Measurements from ENCODE around the gene SMIM20.
A peak's percentile ranks its signal among the peaks of the same experiment; 100 is the strongest.
"Not testable (repeated sequence)": the region's sequence is repeated elsewhere in the genome, so short reads cannot be mapped to it uniquely, and the experiment has no call there.

Gene SMIM20

GRCh38 chr4:25896776-25897539 is 17.1 kb upstream of the SMIM20 start:
- Histone ChIP-seq H3K4me3 (ENCODE audit: low read depth in 1 of 2, low read length in 2 of 2) (no peak overlapping the region), H3K27ac (ENCODE audit: low read length) (no peak overlapping the region), H3K27me3 (ENCODE audit: low read depth, low read length) (no peaks in the 10 kb centered on the region), H3K4me1 (ENCODE audit: control insufficient read depth in 1 of 2, insufficient read depth in 2 of 2, low read length in 2 of 2) (no peaks in the 10 kb centered on the region), H3K36me3 (ENCODE audit: control insufficient read depth in 1 of 2, insufficient read depth in 2 of 2, low read length in 2 of 2) (no peaks in the 10 kb centered on the region), H3K9me3 (ENCODE audit: control insufficient read depth in 1 of 2, low read length in 2 of 2) (no peaks in the 10 kb centered on the region)

- no peaks in the 10 kb centered on the region for H3K27me3 ChIP-seq (ENCODE audit: low read depth, low read length)
- no peaks in the 10 kb centered on the region for H3K9me3 ChIP-seq (ENCODE audit: control insufficient read depth in 1 of 2, low read length in 2 of 2)
- H3K4me3 ChIP-seq (ENCODE audit: low read depth in 1 of 2, low read length in 2 of 2), result no peak overlapping the region
- H3K27ac ChIP-seq (ENCODE audit: low read length), result no peak overlapping the region
- no peaks in the 10 kb centered on the region for H3K4me1 ChIP-seq (ENCODE audit: control insufficient read depth in 1 of 2, insufficient read depth in 2 of 2, low read length in 2 of 2)
- no peaks in the 10 kb centered on the region for H3K36me3 ChIP-seq (ENCODE audit: control insufficient read depth in 1 of 2, insufficient read depth in 2 of 2, low read length in 2 of 2)
Observed at GRCh38 chr4:25900310-25900709, 13.7 kb upstream of the SMIM20 start.

- H3K4me1 ChIP-seq (ENCODE audit: control insufficient read depth in 1 of 2, insufficient read depth in 2 of 2, low read length in 2 of 2), result no peaks in the 10 kb centered on the region
- H3K9me3 ChIP-seq (ENCODE audit: control insufficient read depth in 1 of 2, low read length in 2 of 2), result no peaks in the 10 kb centered on the region
- no peaks in the 10 kb centered on the region for H3K36me3 ChIP-seq (ENCODE audit: control insufficient read depth in 1 of 2, insufficient read depth in 2 of 2, low read length in 2 of 2)
- H3K27ac ChIP-seq (ENCODE audit: low read length), result no peak overlapping the region
- H3K27me3 ChIP-seq (ENCODE audit: low read depth, low read length), result no peaks in the 10 kb centered on the region
- no peak overlapping the region for H3K4me3 ChIP-seq (ENCODE audit: low read depth in 1 of 2, low read length in 2 of 2)
Observed at GRCh38 chr4:25901030-25901430, 13.0 kb upstream of the SMIM20 start.

- Histone ChIP-seq H3K36me3 (ENCODE audit: control insufficient read depth in 1 of 2, insufficient read depth in 2 of 2, low read length in 2 of 2) (no peaks in the 10 kb centered on the region), H3K27ac (ENCODE audit: low read length) (no peak overlapping the region), H3K4me3 (ENCODE audit: low read depth in 1 of 2, low read length in 2 of 2) (no peak overlapping the region), H3K27me3 (ENCODE audit: low read depth, low read length) (no peaks in the 10 kb centered on the region), H3K9me3 (ENCODE audit: control insufficient read depth in 1 of 2, low read length in 2 of 2) (no peaks in the 10 kb centered on the region), H3K4me1 (ENCODE audit: control insufficient read depth in 1 of 2, insufficient read depth in 2 of 2, low read length in 2 of 2) (no peaks in the 10 kb centered on the region)
Observed at GRCh38 chr4:25903900-25904747, 9.9 kb upstream of the SMIM20 start.

GRCh38 chr4:25904748-25905082 is 9.3 kb upstream of the SMIM20 start:
- no peak overlapping the region for H3K27ac ChIP-seq (ENCODE audit: low read length)
- H3K4me1 ChIP-seq (ENCODE audit: control insufficient read depth in 1 of 2, insufficient read depth in 2 of 2, low read length in 2 of 2), result no peaks in the 10 kb centered on the region
- H3K36me3 ChIP-seq (ENCODE audit: control insufficient read depth in 1 of 2, insufficient read depth in 2 of 2, low read length in 2 of 2), result no peaks in the 10 kb centered on the region
- H3K9me3 ChIP-seq (ENCODE audit: control insufficient read depth in 1 of 2, low read length in 2 of 2), result no peaks in the 10 kb centered on the region
- H3K27me3 ChIP-seq (ENCODE audit: low read depth, low read length), result no peaks in the 10 kb centered on the region
- H3K4me3 ChIP-seq (ENCODE audit: low read depth in 1 of 2, low read length in 2 of 2), result no peak overlapping the region

GRCh38 chr4:25905371-25905770 is 8.6 kb upstream of the SMIM20 start:
- Histone ChIP-seq H3K27me3 (ENCODE audit: low read depth, low read length) (no peaks in the 10 kb centered on the region), H3K36me3 (ENCODE audit: control insufficient read depth in 1 of 2, insufficient read depth in 2 of 2, low read length in 2 of 2) (no peaks in the 10 kb centered on the region), H3K9me3 (ENCODE audit: control insufficient read depth in 1 of 2, low read length in 2 of 2) (no peaks in the 10 kb centered on the region), H3K4me3 (ENCODE audit: low read depth in 1 of 2, low read length in 2 of 2) (no peak overlapping the region), H3K4me1 (ENCODE audit: control insufficient read depth in 1 of 2, insufficient read depth in 2 of 2, low read length in 2 of 2) (no peaks in the 10 kb centered on the region), H3K27ac (ENCODE audit: low read length) (no peak overlapping the region)

GRCh38 chr4:25906113-25906512 is 7.9 kb upstream of the SMIM20 start:
- not testable (repeated sequence) for H3K9me3 ChIP-seq (ENCODE audit: control insufficient read depth in 1 of 2, low read length in 2 of 2); H3K4me1 ChIP-seq (ENCODE audit: control insufficient read depth in 1 of 2, insufficient read depth in 2 of 2, low read length in 2 of 2); H3K36me3 ChIP-seq (ENCODE audit: control insufficient read depth in 1 of 2, insufficient read depth in 2 of 2, low read length in 2 of 2); H3K27ac ChIP-seq (ENCODE audit: low read length); H3K27me3 ChIP-seq (ENCODE audit: low read depth, low read length); H3K4me3 ChIP-seq (ENCODE audit: low read depth in 1 of 2, low read length in 2 of 2)

- no peaks in the 10 kb centered on the region for H3K9me3 ChIP-seq (ENCODE audit: control insufficient read depth in 1 of 2, low read length in 2 of 2)
- H3K27me3 ChIP-seq (ENCODE audit: low read depth, low read length), result no peaks in the 10 kb centered on the region
- H3K36me3 ChIP-seq (ENCODE audit: control insufficient read depth in 1 of 2, insufficient read depth in 2 of 2, low read length in 2 of 2), result no peaks in the 10 kb centered on the region
- no peak overlapping the region for H3K4me3 ChIP-seq (ENCODE audit: low read depth in 1 of 2, low read length in 2 of 2)
- H3K27ac ChIP-seq (ENCODE audit: low read length), result no peak overlapping the region
- H3K4me1 ChIP-seq (ENCODE audit: control insufficient read depth in 1 of 2, insufficient read depth in 2 of 2, low read length in 2 of 2), result peaks cover 6 to 7% of the 10 kb centered on the region in 2 donors
Observed at GRCh38 chr4:25908491-25908901, 5.5 kb upstream of the SMIM20 start.

- H3K4me3 ChIP-seq (ENCODE audit: low read depth in 1 of 2, low read length in 2 of 2), result no peak overlapping the region
- no peaks in the 10 kb centered on the region for H3K36me3 ChIP-seq (ENCODE audit: control insufficient read depth in 1 of 2, insufficient read depth in 2 of 2, low read length in 2 of 2)
- H3K27me3 ChIP-seq (ENCODE audit: low read depth, low read length), result no peaks in the 10 kb centered on the region
- H3K27ac ChIP-seq (ENCODE audit: low read length), result no peak overlapping the region
- no peaks in the 10 kb centered on the region for H3K9me3 ChIP-seq (ENCODE audit: control insufficient read depth in 1 of 2, low read length in 2 of 2)
- peaks cover 11 to 14% of the 10 kb centered on the region in 2 donors for H3K4me1 ChIP-seq (ENCODE audit: control insufficient read depth in 1 of 2, insufficient read depth in 2 of 2, low read length in 2 of 2)
Observed at GRCh38 chr4:25911356-25911755, 2.7 kb upstream of the SMIM20 start.

GRCh38 chr4:25913056-25913850 is 767 bp upstream of the SMIM20 start:
- H3K36me3 ChIP-seq (ENCODE audit: control insufficient read depth in 1 of 2, insufficient read depth in 2 of 2, low read length in 2 of 2), result no peaks in the 10 kb centered on the region
- H3K4me1 ChIP-seq (ENCODE audit: control insufficient read depth in 1 of 2, insufficient read depth in 2 of 2, low read length in 2 of 2), result peaks cover 11 to 14% of the 10 kb centered on the region in 2 donors
- peak overlapping the region; percentile 90 for H3K27ac ChIP-seq (ENCODE audit: low read length)
- H3K4me3 ChIP-seq (ENCODE audit: low read depth in 1 of 2, low read length in 2 of 2), result peak overlapping the region; percentile 82 to 96
- H3K27me3 ChIP-seq (ENCODE audit: low read depth, low read length), result no peaks in the 10 kb centered on the region
- no peaks in the 10 kb centered on the region for H3K9me3 ChIP-seq (ENCODE audit: control insufficient read depth in 1 of 2, low read length in 2 of 2)

GRCh38 chr4:25914670-25915352 is 791 bp downstream of the SMIM20 start:
- peak overlapping the region; percentile 82 to 96 for H3K4me3 ChIP-seq (ENCODE audit: low read depth in 1 of 2, low read length in 2 of 2)
- H3K36me3 ChIP-seq (ENCODE audit: control insufficient read depth in 1 of 2, insufficient read depth in 2 of 2, low read length in 2 of 2), result no peaks in the 10 kb centered on the region
- H3K27me3 ChIP-seq (ENCODE audit: low read depth, low read length), result no peaks in the 10 kb centered on the region
- H3K4me1 ChIP-seq (ENCODE audit: control insufficient read depth in 1 of 2, insufficient read depth in 2 of 2, low read length in 2 of 2), result peaks cover 11 to 14% of the 10 kb centered on the region in 2 donors
- H3K9me3 ChIP-seq (ENCODE audit: control insufficient read depth in 1 of 2, low read length in 2 of 2), result no peaks in the 10 kb centered on the region
- H3K27ac ChIP-seq (ENCODE audit: low read length), result peak overlapping the region; percentile 92

All from muscle layer of duodenum (tissue), 2 donors.